ENCODE measurements around the gene GALNT15.

The GALNT15 gene

DNA sequence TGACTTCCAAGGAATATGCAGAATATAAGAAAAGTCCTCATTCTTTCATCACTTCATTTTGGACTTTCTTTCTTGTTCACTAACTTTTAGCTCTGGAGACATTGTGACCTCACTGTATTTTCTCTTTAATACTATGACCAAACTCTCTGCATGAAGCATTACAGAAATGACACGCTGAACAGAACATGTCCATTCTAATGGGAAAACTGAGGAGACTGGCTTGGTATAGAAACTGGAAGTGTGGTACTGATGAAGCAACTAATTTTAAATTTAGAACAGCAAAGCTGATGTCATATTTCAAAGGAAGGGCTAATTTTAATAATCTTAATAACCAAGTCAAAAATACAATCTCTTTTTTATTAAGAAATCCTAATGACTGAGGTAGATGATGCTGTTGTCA is 85.6 kb downstream of the GALNT15 start:
- H3K9me3 Mint-ChIP-seq = no peaks in the 10 kb centered on the region
- no peak overlapping the region for H3K27ac Mint-ChIP-seq
- TF ChIP-seq, protein P1, sequence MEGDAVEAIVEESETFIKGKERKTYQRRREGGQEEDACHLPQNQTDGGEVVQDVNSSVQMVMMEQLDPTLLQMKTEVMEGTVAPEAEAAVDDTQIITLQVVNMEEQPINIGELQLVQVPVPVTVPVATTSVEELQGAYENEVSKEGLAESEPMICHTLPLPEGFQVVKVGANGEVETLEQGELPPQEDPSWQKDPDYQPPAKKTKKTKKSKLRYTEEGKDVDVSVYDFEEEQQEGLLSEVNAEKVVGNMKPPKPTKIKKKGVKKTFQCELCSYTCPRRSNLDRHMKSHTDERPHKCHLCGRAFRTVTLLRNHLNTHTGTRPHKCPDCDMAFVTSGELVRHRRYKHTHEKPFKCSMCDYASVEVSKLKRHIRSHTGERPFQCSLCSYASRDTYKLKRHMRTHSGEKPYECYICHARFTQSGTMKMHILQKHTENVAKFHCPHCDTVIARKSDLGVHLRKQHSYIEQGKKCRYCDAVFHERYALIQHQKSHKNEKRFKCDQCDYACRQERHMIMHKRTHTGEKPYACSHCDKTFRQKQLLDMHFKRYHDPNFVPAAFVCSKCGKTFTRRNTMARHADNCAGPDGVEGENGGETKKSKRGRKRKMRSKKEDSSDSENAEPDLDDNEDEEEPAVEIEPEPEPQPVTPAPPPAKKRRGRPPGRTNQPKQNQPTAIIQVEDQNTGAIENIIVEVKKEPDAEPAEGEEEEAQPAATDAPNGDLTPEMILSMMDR (IDR thresholded peaks at IDR 0.05) = no peak
- no peaks in the 10 kb centered on the region for H3K27me3 Mint-ChIP-seq (ENCODE audit: low read depth, poor library complexity)
- no peak for DNase-seq
- peaks cover 5% of the 10 kb centered on the region for H3K36me3 Mint-ChIP-seq (ENCODE audit: low read depth)
- H3K4me1 Mint-ChIP-seq = peaks cover 11% of the 10 kb centered on the region
- H3K4me3 Mint-ChIP-seq = no peak overlapping the region

DNA sequence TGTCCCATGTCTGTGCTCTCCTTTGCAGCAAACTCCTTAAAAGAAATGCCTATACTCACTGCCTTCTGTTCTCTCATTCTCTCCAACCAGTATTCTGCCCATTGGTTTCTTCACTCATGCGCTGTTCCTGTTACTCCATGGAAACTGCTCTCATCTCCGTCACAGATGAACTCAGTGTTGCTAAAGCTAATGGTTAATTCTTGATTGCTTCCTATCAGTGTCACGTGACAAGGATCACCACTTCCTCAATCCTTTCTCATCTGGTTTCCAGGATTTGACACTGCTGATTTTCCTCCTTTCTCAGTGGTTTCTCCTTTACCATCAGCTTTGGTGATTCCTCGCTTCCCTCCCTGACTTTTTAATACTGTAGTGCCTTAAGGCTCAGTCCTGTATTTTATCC is 87.7 kb downstream of the GALNT15 start:
- Mint-ChIP-seq H3K27me3 (ENCODE audit: low read depth, poor library complexity) (no peaks in the 10 kb centered on the region), H3K36me3 (ENCODE audit: low read depth) (peaks cover 5% of the 10 kb centered on the region), H3K27ac (no peak overlapping the region), H3K4me3 (no peak overlapping the region), H3K9me3 (no peaks in the 10 kb centered on the region), H3K4me1 (peaks cover 28% of the 10 kb centered on the region)
- TF ChIP-seq, protein P1 (IDR thresholded peaks at IDR 0.05) = no peak
- DNase-seq = no peak

DNA sequence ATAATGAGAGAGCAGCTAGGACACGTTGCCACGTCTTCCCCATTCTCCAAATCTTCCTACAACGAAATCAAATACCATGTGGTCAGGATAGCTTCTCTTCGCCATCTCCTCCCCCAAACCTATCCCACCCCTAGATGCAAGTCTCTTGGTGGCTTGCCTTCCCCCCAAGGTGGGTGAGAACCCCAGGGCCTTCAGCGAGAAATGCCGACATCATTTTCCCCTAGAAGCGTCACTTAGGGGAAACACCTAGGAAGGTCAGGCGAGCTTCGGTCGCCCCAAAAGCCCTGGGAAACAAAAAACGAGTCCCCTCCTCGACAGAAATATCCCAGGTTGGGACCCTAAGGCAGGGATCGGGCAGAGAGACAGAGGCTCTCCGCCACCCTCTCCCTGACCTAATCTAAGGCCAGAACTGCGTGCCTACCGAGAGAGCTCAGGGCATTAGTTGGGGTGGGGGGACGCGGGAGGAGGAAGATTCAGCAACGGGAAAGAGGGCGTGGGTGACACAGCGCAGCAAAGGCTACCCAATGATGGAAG is 89.8 kb downstream of the GALNT15 start:
- Mint-ChIP-seq H3K36me3 (ENCODE audit: low read depth) (peaks cover 5% of the 10 kb centered on the region), H3K4me3 (peak overlapping the region; percentile 98), H3K27me3 (ENCODE audit: low read depth, poor library complexity) (no peaks in the 10 kb centered on the region), H3K4me1 (peaks cover 37% of the 10 kb centered on the region), H3K9me3 (no peaks in the 10 kb centered on the region), H3K27ac (peak overlapping the region; percentile 99)
- no peak for DNase-seq
- TF ChIP-seq, protein P1 (IDR thresholded peaks at IDR 0.05) = no peak

DNA sequence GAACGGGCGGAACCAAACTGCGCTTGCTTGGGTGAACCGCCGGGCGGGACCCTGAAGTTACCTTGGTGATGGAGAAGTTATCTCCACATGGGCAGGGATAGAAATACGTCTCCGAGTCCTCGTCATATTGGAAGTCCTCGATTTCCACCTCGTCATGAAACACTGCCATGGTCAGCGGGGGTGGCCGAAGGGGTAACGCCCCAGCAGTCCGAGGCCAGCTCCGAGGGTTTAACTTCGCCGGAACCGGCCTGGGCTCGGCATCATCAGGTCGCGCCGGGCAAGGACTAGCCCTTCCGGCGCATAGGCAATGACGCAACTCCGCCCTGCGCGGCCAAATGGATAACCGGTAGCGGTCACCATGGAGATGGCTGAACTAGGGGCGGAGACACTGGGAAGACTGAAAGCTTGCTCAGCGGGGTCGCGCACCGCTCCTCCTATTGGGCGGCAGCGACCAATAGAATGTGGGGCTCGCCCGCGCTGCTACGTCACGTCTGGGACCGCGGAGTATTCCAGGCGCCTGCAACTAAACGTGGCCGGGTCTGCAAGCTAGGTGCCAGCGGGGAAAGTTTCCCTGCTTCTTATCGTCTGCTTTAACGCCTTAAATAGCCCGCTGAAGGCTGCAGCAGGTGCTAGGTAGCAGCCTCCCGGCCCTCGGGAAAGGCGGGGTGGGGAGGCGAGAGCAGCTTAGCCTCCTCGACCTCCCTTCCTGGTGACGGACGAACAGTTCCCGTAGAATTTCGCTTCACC is 90.4 kb downstream of the GALNT15 start, which contains the start of the genes DPH3 and OXNAD1:
Gene DPH3, minus strand, starts transcription at position 236 of the 747 bp plus-strand sequence. Its CDS starts 67 bp downstream, at position 169.
Gene OXNAD1, plus strand, starts transcription at position 505 of the 747 bp plus-strand sequence. CDS start 5,741 bp downstream, outside the sequence.
- peak within 1 kb of the TSS; percentile 98 for H3K4me3 Mint-ChIP-seq
- peaks cover 37% of the 10 kb centered on the region for H3K4me1 Mint-ChIP-seq
- peak; percentile 99 for DNase-seq
- peaks cover 2% of the 10 kb centered on the region for H3K36me3 Mint-ChIP-seq (ENCODE audit: low read depth)
- peak within 1 kb of the TSS; percentile 99 for H3K27ac Mint-ChIP-seq
- no peaks in the 10 kb centered on the region for H3K27me3 Mint-ChIP-seq (ENCODE audit: low read depth, poor library complexity)
- H3K9me3 Mint-ChIP-seq = no peaks in the 10 kb centered on the region
- TF ChIP-seq, protein P1 (IDR thresholded peaks at IDR 0.05) = no peak

DNA sequence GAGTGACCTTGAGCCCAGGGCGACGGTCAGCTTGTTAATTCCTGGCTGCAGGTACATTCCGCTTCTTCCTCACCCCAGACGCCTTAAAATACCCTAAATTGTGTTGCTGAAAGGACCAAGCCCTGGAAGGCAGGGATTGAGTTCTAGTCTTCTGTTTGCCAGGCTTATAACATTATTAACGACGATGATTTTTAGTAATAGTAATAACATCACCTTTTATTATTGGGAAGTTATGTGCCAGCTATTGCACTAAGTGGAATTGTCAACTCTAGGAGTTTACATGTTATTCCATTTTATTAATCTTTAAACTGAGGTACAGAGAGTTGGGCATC is 90.9 kb downstream of the GALNT15 start:
- Mint-ChIP-seq H3K36me3 (ENCODE audit: low read depth) (peaks cover 3% of the 10 kb centered on the region), H3K9me3 (no peaks in the 10 kb centered on the region), H3K27me3 (ENCODE audit: low read depth, poor library complexity) (no peaks in the 10 kb centered on the region), H3K4me1 (peaks cover 37% of the 10 kb centered on the region), H3K27ac (peak overlapping the region; percentile 98), H3K4me3 (peak overlapping the region; percentile 98)
- TF ChIP-seq, protein P1 (IDR thresholded peaks at IDR 0.05) = no peak
- no peak for DNase-seq
